Upper lobe of right lung (tissue), 1 donor: Measurements from ENCODE around the gene VANGL2. TPM values are rescaled to one million over a fixed set of nuclear protein-coding genes. Genes with fewer than 3 reads are reported as not detected.

Source experiments
- ATAC-seq: fragments of 200-7000 bp; cut with Tn5 transposase; one replicate; pipeline ENCODE4 v1.9.1; 2020; ENCODE audit warnings: mild to moderate bottlenecking, moderate library complexity
- DNase-seq: peaks from one replicate; pipeline ENCODE4 v3.0.0-alpha.2; 2020
- H3K27ac ChIP-seq: fragments of 200-600 bp; one replicate; pipeline ENCODE4 v1.8.0; 2022
- H3K27me3 ChIP-seq: fragments of 200-600 bp; one replicate; pipeline ENCODE4 v1.8.0; 2022; ENCODE audit warnings: mild to moderate bottlenecking
- H3K36me3 ChIP-seq: fragments of 200-600 bp; one replicate; pipeline ENCODE4 v1.8.0; 2022
- H3K4me1 ChIP-seq: fragments of 200-600 bp; one replicate; pipeline ENCODE4 v1.8.0; 2022
- H3K4me3 ChIP-seq: fragments of 200-600 bp; one replicate; pipeline ENCODE4 v1.8.0; 2022; ENCODE audit warnings: mild to moderate bottlenecking
- H3K9me3 ChIP-seq: fragments of 200-600 bp; one replicate; pipeline ENCODE4 v1.8.0; 2022
- intact Hi-C: fragments of 100-400 bp; cut with DNase I; formaldehyde crosslinking; loops from one replicate; pipeline ENCODE4 v1.11.0; 2022
- total RNA-seq: library from RNA; stranded (reverse); fragmentation: NEBNext Ultra II Directional; extraction: Animal tissue kit (Norgen Biotek cat#: 25700); gene quantifications from one replicate; pipeline ENCODE4 v1.2.1, GENCODE V29; 2021
- TF ChIP-seq, protein P1 (sequence below): fragments of 200-600 bp; IDR thresholded peaks from one replicate; pipeline ENCODE4 v1.8.0; 2022; ENCODE audit warnings: antibody characterized with exemption
- donor health status: DM: no; HTN: yes; CAD: no; lungs with severe emphysema.

Gene VANGL2
- total RNA-seq, 1 donor from 2014 or later: 6.3 TPM

DNA sequence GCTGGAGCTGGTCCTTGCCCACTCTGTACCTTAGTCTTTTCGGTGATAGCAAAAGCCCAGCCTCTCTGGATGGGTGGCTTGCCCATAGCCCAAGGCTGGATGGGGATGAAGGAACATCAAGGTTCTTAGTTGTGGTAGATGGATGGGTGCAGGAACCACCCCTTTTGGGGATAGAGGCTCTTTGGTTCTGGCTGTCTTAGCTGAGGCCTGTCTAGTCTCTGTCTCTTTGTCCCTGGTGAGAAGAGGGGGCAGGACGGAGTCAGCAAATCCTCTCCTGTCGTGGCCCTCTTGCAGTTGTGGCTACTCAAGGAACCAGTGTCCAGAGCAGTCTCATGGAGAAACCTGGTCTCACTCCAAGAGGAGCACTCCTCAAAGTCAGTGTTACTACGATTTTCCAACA lies 8.5 kb downstream of the VANGL2 start:
- Histone ChIP-seq H3K4me3 (no peak overlapping the region), H3K27ac (no peak overlapping the region), H3K4me1 (no peaks in the 10 kb centered on the region), H3K36me3 (no peaks in the 10 kb centered on the region), H3K9me3 (no peaks in the 10 kb centered on the region), H3K27me3 (no peaks in the 10 kb centered on the region)
- intact Hi-C loops: no loop called here
- TF ChIP-seq, protein P1, sequence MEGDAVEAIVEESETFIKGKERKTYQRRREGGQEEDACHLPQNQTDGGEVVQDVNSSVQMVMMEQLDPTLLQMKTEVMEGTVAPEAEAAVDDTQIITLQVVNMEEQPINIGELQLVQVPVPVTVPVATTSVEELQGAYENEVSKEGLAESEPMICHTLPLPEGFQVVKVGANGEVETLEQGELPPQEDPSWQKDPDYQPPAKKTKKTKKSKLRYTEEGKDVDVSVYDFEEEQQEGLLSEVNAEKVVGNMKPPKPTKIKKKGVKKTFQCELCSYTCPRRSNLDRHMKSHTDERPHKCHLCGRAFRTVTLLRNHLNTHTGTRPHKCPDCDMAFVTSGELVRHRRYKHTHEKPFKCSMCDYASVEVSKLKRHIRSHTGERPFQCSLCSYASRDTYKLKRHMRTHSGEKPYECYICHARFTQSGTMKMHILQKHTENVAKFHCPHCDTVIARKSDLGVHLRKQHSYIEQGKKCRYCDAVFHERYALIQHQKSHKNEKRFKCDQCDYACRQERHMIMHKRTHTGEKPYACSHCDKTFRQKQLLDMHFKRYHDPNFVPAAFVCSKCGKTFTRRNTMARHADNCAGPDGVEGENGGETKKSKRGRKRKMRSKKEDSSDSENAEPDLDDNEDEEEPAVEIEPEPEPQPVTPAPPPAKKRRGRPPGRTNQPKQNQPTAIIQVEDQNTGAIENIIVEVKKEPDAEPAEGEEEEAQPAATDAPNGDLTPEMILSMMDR: no peak
- DNase-seq (no peak), ATAC-seq (no peak)

GRCh38 chr1:160409486-160409885 lies 9.1 kb downstream of the VANGL2 start:
- Histone ChIP-seq H3K9me3 (no peaks in the 10 kb centered on the region), H3K27me3 (no peaks in the 10 kb centered on the region), H3K4me3 (no peak overlapping the region), H3K36me3 (no peaks in the 10 kb centered on the region), H3K27ac (no peak overlapping the region), H3K4me1 (no peaks in the 10 kb centered on the region)
- TF ChIP-seq, protein P1: no peak
- DNase-seq (no peak), ATAC-seq (no peak)
- intact Hi-C loops: no loop called here

DNA sequence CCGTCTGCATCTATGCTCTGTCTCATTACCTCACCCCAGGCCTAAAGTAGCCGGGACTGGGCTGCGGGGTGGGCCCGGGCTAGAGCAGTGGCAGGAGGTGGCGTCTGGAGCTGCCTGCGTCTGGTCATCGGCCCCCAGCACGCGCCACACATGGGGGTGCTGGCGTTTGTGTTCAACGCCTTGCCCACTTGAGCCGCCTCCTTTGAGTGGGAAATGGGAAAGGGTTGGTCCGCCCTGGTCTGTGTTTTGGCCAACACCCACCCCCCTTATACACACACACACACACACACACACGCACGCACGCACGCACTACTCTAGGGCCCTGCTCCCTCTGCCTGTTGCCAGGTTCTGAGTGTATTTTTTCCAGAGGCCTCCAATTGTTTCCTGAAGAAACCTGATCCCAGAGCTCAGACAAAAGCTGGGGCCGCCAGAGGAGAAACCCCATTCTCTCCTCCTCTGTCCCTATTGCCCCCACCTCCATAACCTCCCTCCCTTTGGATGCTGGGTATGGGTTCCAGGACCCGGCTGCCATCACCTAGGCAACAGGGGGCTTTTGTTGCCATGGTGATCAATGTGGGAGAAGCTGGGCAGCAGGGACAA lies 10.1 kb downstream of the VANGL2 start:
- Histone ChIP-seq H3K36me3 (no peaks in the 10 kb centered on the region), H3K4me3 (no peak overlapping the region), H3K4me1 (no peaks in the 10 kb centered on the region), H3K27ac (no peak overlapping the region), H3K9me3 (no peaks in the 10 kb centered on the region), H3K27me3 (no peaks in the 10 kb centered on the region)
- ATAC-seq (no peak), DNase-seq (no peak)
- TF ChIP-seq, protein P1: no peak
- intact Hi-C loops: no loop called here

DNA sequence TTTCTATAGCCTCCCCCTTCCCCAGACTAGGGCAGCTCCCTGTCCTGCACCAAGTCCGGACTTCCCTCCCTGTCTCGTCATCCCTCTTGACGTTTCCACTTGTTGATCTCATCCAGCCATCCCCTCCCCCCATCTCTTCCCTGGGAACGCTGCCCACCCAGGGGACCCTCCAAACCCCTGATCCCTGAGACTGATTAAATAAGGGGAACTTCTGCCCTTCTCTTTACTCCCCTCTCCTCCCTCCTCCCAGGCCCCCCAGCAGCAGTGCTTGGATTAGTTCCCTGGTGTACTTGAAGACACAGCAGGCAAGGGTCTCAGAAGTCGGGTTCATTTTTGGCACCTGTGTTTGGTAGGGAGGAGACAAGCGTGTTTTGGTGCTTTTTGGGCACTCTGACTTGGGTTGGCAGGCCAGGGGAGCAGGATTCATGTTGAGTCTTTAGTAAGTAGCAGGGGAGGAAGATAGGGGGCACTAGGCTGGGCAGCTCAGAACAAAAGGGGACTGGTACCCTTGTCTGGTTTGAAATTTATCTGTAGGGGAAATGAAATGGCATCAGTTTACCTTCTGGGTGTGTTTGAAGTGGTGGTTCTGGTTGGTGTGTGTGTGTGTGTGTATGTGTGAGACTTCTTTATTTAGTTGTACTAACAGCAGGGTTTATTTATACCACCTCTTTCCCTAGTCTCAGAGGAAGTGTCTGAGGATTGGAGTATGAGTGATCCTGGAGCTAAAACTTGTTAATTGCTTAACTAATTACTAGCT lies 11.1 kb downstream of the VANGL2 start:
- no peak for DNase-seq
- intact Hi-C loops: no loop called here
- no peaks in the 10 kb centered on the region for H3K36me3 ChIP-seq
- no peak overlapping the region for H3K4me3 ChIP-seq
- H3K9me3 ChIP-seq: no peaks in the 10 kb centered on the region
- no peaks in the 10 kb centered on the region for H3K4me1 ChIP-seq
- no peaks in the 10 kb centered on the region for H3K27me3 ChIP-seq
- no peak overlapping the region for H3K27ac ChIP-seq
- TF ChIP-seq, protein P1: no peak
- no peak for ATAC-seq

DNA sequence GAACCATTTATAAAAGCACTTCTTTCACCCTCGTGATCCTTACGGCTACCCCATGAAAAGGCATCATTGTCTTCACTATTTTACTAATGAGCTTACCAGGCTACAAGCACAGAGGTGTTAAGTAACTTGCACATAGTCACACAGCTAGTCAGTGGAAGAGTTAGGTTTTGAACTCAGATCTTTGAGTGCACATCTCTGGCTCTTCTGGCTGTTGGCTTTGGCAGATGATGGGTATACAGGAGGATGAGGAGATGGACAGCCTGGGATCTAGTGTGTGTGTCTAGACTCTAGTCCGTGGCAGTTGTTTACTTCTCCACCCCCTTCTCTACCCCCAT lies 11.6 kb downstream of the VANGL2 start:
- H3K9me3 ChIP-seq: no peaks in the 10 kb centered on the region

More for the DNA sequence above, 11.6 kb downstream of the VANGL2 start:
- no peak overlapping the region for H3K27ac ChIP-seq
- ATAC-seq (no peak), DNase-seq (no peak)
- H3K36me3 ChIP-seq: no peaks in the 10 kb centered on the region
- TF ChIP-seq, protein P1: no peak
- no peaks in the 10 kb centered on the region for H3K27me3 ChIP-seq
- no peak overlapping the region for H3K4me3 ChIP-seq
- H3K4me1 ChIP-seq: no peaks in the 10 kb centered on the region
- intact Hi-C loops: no loop called here
